Umbilical cord (tissue), 2 donors: ENCODE results near the gene LIPC. TPM values are rescaled to one million over a fixed set of nuclear protein-coding genes. Genes with fewer than 3 reads are reported as not detected.
"Not testable (repeated sequence)": the region's sequence is repeated elsewhere in the genome, so short reads cannot be mapped to it uniquely, and the experiment has no call there.

Experiments
- DNase-seq: peaks from one replicate; pipeline ENCODE4 v3.0.0-alpha.2; 2015; ENCODE audit warnings: low spot score
- total RNA-seq: library from RNA; depleted of rRNA; stranded (reverse); fragments of >200 nt; gene quantifications from one replicate; pipeline ENCODE4 v1.2.3, GENCODE V29; 2014; ENCODE audit warnings: low replicate concordance; ENCODE audit not compliant: insufficient read depth

Gene LIPC
- total RNA-seq, 1 donor from 2014 or later, result 2.9 TPM

DNA sequence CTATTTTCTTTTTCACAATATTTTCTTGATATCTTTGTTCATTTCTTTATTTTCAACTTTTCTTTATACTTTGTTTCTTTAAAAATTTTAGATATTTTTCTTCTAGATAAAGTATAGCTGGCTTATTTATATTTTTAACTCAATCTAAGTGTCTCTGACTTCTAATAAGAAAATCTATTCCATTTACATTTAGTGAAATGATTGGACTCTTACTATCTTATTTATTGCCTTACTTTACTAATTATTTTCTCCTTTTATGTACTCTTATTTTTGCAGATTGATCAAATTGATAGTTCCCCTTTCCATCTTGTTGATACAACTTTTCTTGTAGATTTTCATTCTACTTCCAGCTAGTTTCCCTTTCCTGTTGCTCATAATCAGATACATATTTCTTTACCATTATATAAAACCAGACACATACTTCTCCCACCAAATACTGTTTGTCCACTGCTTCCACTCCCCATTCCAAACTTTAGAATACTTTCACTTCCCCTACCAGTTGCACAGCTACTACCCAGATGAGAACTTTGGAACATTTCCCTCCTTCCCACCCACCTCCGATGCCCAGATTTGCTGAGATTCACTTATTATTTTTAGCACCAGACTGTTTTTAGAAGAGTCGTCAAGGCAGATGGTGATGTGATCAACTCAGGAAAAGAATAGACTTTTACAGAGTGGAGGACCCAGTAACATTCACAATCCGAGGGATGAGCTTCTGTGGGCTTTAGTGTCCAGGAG lies 151.5 kb downstream of the LIPC start:
- peak; percentile 35 for DNase-seq

- DNase-seq, result no peak
These were observed 153.1 kb downstream of the LIPC start for GRCh38 chr15:58584789-58585461.

DNA sequence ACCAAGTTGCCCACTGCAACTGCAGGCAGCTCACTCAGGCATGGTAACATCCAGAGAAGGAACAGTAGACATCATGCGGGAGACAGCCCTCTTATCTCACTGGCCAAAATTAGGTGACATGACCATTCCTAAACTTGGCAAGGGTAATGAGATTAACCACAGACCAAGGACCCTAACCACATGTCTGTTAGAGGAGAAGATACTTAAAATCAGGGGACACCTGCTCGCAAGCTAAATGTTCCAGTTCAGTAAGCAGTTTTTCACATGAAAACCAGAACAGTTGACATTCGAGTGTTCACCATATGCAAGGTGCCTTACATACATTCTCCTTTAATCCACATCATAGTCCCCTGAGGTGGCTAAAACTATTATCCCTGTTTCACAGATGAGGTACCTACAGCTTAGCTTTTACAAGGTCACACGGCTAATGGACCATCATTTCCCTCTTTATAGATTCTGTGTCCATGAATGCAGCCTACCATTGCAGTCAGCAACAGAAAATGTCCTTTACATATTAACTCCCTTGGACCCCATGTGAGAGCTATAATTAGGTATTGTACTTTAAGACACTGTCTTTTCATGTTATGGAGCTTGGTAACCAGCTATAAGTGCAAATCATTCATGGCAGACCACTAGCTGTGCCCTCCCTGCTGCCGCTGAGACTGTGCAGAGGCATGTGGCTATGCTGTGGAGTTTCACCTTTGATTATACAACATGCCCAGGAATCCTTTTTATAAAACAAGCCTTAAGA lies 154.1 kb downstream of the LIPC start:
- no peak for DNase-seq

DNA sequence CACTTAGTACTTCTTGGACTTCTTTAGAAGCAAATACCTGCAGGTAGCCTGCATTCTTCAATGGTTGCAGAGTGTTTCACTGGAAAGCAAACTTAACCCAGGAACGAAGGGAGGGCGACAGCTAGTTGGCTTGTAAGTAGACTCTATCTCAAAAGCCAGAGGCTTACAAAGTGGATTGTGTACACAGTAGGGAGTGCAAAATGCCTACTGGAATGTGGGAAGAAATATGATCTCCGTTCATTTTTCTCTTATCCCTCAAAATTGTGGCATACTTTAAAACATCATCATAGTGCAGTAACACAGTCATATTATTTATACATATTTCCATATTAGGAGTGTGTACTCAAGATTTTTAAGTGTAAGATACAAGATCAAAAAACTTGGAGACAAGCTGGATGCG lies 155.7 kb downstream of the LIPC start:
- no peak for DNase-seq

GRCh38 chr15:58588096-58588495 lies 156.3 kb downstream of the LIPC start:
- DNase-seq, result no peak

DNA sequence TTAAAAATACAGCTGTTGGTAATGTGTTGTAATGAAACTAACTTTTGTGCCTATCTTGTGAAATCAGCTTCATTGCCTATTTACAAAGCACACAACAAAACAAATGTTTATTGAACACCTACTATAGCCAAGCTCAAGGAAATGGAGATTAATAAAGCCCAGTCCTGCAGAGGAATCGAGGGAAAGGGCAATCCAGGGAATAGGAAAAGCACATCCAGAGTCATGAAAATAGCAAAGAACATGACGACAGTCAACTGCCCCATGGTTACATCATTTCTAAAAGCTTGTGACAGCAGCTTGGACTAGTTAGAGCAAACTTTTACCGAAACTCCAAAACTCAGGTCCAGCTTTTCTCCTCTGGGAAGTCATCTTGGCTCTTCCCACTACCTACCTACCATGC lies 157.3 kb downstream of the LIPC start:
- no peak for DNase-seq

DNA sequence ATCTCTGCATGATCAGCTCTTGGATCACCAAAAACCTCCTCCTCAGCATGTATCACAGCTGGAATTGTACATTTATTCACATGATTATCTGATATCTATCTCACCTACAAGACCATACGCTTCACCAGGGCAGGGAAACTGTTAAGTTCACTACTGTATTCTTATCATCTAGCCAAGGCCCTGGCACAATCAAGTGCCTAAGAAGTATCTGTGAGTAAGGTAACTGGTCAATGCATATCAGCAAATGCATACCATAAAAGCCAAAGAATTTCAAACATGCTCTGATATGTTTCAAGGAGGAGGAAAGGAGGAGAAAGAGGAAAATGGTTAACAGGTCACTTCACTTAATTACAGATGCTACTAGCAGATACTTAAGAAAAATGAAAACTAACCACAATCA lies 158.4 kb downstream of the LIPC start:
- DNase-seq, result no peak

DNA sequence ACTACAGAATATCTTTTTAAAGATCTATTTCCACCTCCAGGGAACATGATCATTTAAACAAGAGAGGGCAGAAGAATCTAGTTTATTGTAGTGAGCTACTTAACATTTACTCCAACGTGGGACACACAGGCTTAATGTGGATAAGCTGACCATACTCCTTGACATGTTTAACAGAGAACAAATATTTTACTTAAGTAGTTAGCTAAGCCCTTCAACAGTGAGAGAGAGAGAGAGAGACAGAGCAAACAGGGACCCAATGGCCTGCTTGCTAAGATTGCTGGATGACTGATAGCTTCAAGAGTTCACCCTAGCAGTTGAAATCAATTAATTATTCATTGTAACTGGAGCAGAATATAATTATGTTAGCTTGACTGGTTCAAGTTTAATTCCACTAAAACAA lies 159.1 kb downstream of the LIPC start:
- DNase-seq, result no peak

GRCh38 chr15:58593870-58594269 lies 162.1 kb downstream of the LIPC start:
- DNase-seq, result no peak

DNA sequence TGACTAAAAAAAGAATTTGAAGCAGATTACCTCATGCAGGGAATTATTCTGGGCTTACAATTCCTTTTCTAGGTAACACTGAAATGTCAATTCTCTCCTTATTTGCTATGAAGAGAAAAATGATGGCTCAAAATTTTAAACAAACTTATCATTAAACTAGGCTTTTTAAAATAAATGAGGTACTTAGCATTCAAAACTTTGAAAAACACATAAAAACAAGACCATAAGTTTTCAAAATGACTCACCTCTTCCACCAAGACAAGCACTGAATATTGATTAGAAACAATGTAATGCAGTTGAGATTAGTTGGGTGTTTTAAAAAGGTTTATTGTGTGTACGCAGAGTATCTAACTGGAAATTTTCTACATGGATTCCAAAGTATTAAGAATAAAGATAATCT lies 163.1 kb downstream of the LIPC start:
- no peak for DNase-seq

- no peak for DNase-seq
These were observed 163.9 kb downstream of the LIPC start for GRCh38 chr15:58595516-58596263.

GRCh38 chr15:58597943-58598828 lies 166.4 kb downstream of the LIPC start:
- no peak for DNase-seq

DNA sequence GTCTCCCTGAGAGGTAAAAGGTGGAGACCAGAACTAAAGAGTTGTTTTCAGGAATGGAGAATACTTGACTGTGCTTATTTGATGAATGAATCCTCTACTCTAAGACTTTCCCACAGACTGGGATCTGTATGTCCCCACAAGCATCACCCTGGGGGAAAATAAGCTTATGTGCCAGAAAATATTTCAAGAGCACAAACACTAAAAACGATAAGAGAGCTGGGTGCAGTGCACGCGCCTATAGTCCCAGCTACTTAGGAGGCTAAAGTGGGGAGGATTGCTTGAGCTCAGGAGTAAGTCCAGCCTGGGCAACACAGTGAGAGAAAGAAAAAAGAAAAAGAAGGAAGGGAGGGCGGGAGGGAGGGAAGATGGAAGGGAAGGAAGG lies 167.0 kb downstream of the LIPC start:
- DNase-seq, result no peak

DNA sequence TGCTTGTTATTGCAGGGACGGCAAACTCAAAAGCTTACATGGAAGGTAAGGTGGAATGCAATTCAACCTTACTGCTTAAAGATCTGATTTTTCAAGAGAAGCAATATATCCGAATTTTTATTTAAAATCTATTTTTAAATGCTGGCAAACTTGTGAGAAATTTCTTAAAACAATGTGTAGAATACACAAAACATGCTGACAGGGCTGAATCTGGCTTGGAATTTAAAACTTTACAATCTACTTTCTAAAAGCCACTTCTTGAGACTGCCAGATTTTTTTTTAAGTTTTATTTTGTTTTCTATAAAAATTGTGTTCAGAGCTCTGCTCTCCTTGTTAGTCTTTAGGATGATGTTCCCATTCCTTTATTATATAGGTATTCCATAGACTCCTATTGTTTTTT lies 171.0 kb downstream of the LIPC start:
- no peak for DNase-seq

DNA sequence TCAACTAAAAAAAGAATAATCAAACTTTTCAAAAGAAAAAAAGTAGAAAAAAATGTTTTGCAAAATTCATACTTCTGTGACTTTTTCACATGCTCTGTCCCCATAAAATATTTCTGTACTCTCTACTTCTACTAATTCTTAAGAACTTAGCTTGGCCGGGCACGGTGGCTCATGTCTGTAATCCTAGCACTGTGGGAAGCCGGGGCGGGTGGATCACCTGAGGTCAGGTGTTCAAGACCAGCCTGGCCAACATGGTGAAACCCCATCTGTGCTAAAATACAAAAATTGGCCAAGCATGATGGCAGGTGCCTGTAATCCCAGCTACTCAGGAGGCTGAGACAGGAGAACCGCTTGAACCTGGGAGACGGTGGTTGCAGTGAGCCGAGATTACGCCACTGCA lies 172.1 kb downstream of the LIPC start:
- DNase-seq, result not testable (repeated sequence)

GRCh38 chr15:58604455-58604923 lies 172.7 kb downstream of the LIPC start:
- DNase-seq, result no peak

DNA sequence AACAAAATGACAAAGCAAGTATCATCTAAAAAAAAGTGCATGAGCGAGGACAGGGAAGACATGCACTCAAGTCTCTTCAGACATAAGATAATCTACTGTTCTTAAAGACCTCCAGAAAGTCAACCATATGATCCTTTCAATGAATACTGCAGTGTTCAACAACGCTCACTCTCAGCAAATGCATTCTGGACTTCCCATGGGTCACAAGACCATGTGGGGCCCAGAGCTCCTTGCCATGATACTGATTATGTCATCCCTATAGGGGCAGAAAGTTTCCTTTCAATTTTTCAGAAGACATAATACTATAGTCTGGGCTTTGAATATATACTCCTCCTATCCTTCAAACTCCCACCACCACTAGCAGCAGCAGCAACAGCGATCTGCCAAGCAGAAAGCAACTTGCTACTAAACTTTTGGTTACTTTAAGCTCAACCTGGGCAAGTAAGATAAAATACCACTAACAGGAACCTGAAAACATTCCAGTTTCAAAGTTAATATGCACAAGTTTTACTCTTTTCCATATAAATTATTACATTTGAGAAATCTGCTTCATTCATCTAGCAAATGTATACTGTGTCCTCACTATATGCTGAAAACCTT lies 174.2 kb downstream of the LIPC start:
- no peak for DNase-seq

GRCh38 chr15:58606577-58607080 lies 174.8 kb downstream of the LIPC start:
- DNase-seq, result no peak

GRCh38 chr15:58608129-58608590 lies 176.4 kb downstream of the LIPC start:
- peak; percentile 23 for DNase-seq

DNA sequence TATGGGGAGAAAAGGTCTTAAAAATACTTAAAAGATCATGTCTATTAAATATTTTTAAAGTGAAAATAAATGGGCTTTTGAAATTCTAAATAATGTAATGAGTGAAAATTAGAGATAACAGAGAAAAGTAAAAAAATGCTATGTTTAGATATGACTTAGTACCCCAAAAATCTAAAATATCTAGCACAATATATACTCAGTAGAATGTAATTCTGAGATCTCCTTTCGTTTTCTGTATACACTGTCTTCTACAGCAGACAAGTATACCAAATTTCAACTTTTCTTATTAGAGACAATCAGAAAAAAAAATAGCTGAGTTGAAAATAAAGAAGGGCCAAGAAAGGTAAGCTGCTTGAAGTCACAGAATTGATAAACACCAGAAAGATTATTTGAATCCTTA lies 176.9 kb downstream of the LIPC start:
- DNase-seq, result no peak
